HG03558 (cell line): ENCODE results near the gene DIPK1A.

ENCODE experiments used
- ATAC-seq: cut with Tn5 transposase; IDR thresholded peaks from one replicate; pipeline ENCODE4 v1.9.1; 2021; ENCODE audit warnings: moderate number of reproducible peaks; ENCODE audit not compliant: unreplicated experiment; ENCODE audit errors: extremely low read depth

The DIPK1A gene

GRCh38 chr1:92883297-92883696 is 78.0 kb downstream of the DIPK1A start:
- ATAC-seq = no peak

- ATAC-seq = no peak
These were observed 78.4 kb downstream of the DIPK1A start for GRCh38 chr1:92882819-92883218.

GRCh38 chr1:92881391-92881790 is 79.9 kb downstream of the DIPK1A start:
- no peak for ATAC-seq

- no peak for ATAC-seq
These were observed 81.8 kb downstream of the DIPK1A start for GRCh38 chr1:92879316-92879968.

GRCh38 chr1:92877792-92878191 is 83.5 kb downstream of the DIPK1A start:
- no peak for ATAC-seq

GRCh38 chr1:92877081-92877711 is 84.1 kb downstream of the DIPK1A start:
- ATAC-seq = no peak

GRCh38 chr1:92876351-92876750 is 84.9 kb downstream of the DIPK1A start:
- no peak for ATAC-seq

GRCh38 chr1:92874987-92875386 is 86.3 kb downstream of the DIPK1A start:
- no peak for ATAC-seq

- no peak for ATAC-seq
These were observed 88.5 kb downstream of the DIPK1A start for GRCh38 chr1:92872719-92873118.

- ATAC-seq = no peak
These were observed 90.7 kb downstream of the DIPK1A start for GRCh38 chr1:92870591-92870990.

- no peak for ATAC-seq
These were observed 97.1 kb downstream of the DIPK1A start for GRCh38 chr1:92864131-92864530.

GRCh38 chr1:92862605-92863004 is 98.7 kb downstream of the DIPK1A start:
- ATAC-seq = no peak

- ATAC-seq = no peak
These were observed 101.7 kb downstream of the DIPK1A start for GRCh38 chr1:92859400-92860039.

- ATAC-seq = no peak
These were observed 102.5 kb downstream of the DIPK1A start for GRCh38 chr1:92858564-92859399.

- no peak for ATAC-seq
These were observed 103.4 kb downstream of the DIPK1A start for GRCh38 chr1:92857817-92858216.

GRCh38 chr1:92855236-92855635 is 106.0 kb downstream of the DIPK1A start:
- no peak for ATAC-seq

- ATAC-seq = no peak
These were observed 107.0 kb downstream of the DIPK1A start for GRCh38 chr1:92854101-92854785.

- ATAC-seq = no peak
These were observed 108.0 kb downstream of the DIPK1A start for GRCh38 chr1:92853299-92853698.

- no peak for ATAC-seq
These were observed 109.5 kb downstream of the DIPK1A start for GRCh38 chr1:92851729-92852128.

- no peak for ATAC-seq
These were observed 111.2 kb downstream of the DIPK1A start for GRCh38 chr1:92850019-92850418.
